Endodermal cell (in vitro differentiated cells): ENCODE data around the gene SLFN11. TPM values are rescaled to one million over a fixed set of nuclear protein-coding genes. Genes with fewer than 3 reads are reported as not detected.

Source experiments
- DNase-seq: peaks from one replicate; pipeline ENCODE4 v3.0.0-alpha.2; 2017
- H3K27ac ChIP-seq: 2 replicates; pipeline ENCODE4 v1.5.1; 2013; ENCODE audit warnings: mild to moderate bottlenecking, low read depth, low read length, moderate library complexity
- H3K27me3 ChIP-seq: 2 replicates; pipeline ENCODE4 v1.6.1; 2013; ENCODE audit warnings: mild to moderate bottlenecking, low read length, moderate library complexity; ENCODE audit not compliant: insufficient read depth, control insufficient read depth, poor library complexity, severe bottlenecking
- H3K36me3 ChIP-seq: 2 replicates; pipeline ENCODE4 v1.7.0; 2013; ENCODE audit warnings: mild to moderate bottlenecking, low read length, moderate library complexity; ENCODE audit not compliant: control insufficient read depth, insufficient read depth
- H3K4me1 ChIP-seq: one replicate; pipeline ENCODE4 v1.7.0; 2013; ENCODE audit warnings: low read length; ENCODE audit not compliant: control insufficient read depth, insufficient read depth
- H3K4me3 ChIP-seq: 2 replicates; pipeline ENCODE4 v1.5.1; 2013; ENCODE audit warnings: mild to moderate bottlenecking, low read length, moderate library complexity
- H3K9ac ChIP-seq: 2 replicates; pipeline ENCODE4 v1.6.1; 2013; ENCODE audit warnings: mild to moderate bottlenecking, low read length, moderate library complexity; ENCODE audit not compliant: poor library complexity, severe bottlenecking; ENCODE audit errors: extremely low read depth
- H3K9me3 ChIP-seq: 2 replicates; pipeline ENCODE4 v1.6.1; 2013; ENCODE audit warnings: mild to moderate bottlenecking, low read length, moderate library complexity; ENCODE audit not compliant: control insufficient read depth
- H3K27ac Mint-ChIP-seq: 2 replicates; pipeline ENCODE4 v1.8.0; 2020; ENCODE audit warnings: mixed read lengths
- H3K27me3 Mint-ChIP-seq: 2 replicates; pipeline ENCODE4 v1.8.0; 2021; ENCODE audit warnings: mild to moderate bottlenecking, mixed read lengths; ENCODE audit not compliant: insufficient read depth
- H3K36me3 Mint-ChIP-seq: 2 replicates; pipeline ENCODE4 v1.8.0; 2020; ENCODE audit warnings: low read depth, mixed read lengths
- H3K4me1 Mint-ChIP-seq: 2 replicates; pipeline ENCODE4 v1.8.0; 2020; ENCODE audit warnings: mixed read lengths
- H3K4me3 Mint-ChIP-seq: 2 replicates; pipeline ENCODE4 v1.8.0; 2020; ENCODE audit warnings: mild to moderate bottlenecking, moderate library complexity, mixed read lengths
- H3K9me3 Mint-ChIP-seq: 2 replicates; pipeline ENCODE4 v1.8.0; 2020; ENCODE audit warnings: mild to moderate bottlenecking, mixed read lengths
- CTCF ChIP-seq: fragments of 200-600 bp; sonication (generic); conservative IDR thresholded peaks from 2 replicates; pipeline ENCODE4 v1.5.0; 2021; ENCODE audit warnings: antibody characterized with exemption, mild to moderate bottlenecking
- WGBS, 2 experiments: methylation state at CpG; one replicate each; pipeline versions ENCODE4 v1.1.5 to v1.1.7; 2013; ENCODE audit warnings: missing lambda C conversion rate in 2 of 2, mixed read lengths in 1 of 2; ENCODE audit not compliant: insufficient coverage in 1 of 2, insufficient read length in 1 of 2; 5-methylcytosine and 5-hydroxymethylcytosine counted together
- total RNA-seq, 2 donors: library from RNA; stranded (reverse); fragmentation: NEBNext Ultra II Directional in 1 of 2; extraction: Animal tissue kit (Norgen Biotek cat#: 25700) in 1 of 2; gene quantifications; 2 replicates in 1 of 2; 3 replicates in 1 of 2; pipeline ENCODE4 v1.2.1, GENCODE V29; 2021

The SLFN11 gene
- total RNA-seq, 2 donors from 2014 or later: 0.31 to 0.71 TPM

GRCh38 chr17:35350493-35350892 lies 22.9 kb downstream of the SLFN11 start:
- peaks cover 4% of the 10 kb centered on the region for H3K27me3 ChIP-seq
- Mint-ChIP-seq H3K36me3 (no peaks in the 10 kb centered on the region), H3K27me3 (peaks cover 32% of the 10 kb centered on the region), H3K4me3 (no peak overlapping the region), H3K9me3 (no peaks in the 10 kb centered on the region), H3K27ac (no peak overlapping the region), H3K4me1 (no peaks in the 10 kb centered on the region)
- no peak for TF ChIP-seq CTCF
- DNase-seq: no peak
- no CpG with 5 or more reads among the region's 1 CpG for WGBS, 2 experiments
- H3K4me3 ChIP-seq: no peak overlapping the region
- no peaks in the 10 kb centered on the region for H3K36me3 ChIP-seq
- H3K27ac ChIP-seq: no peak overlapping the region
- no peak overlapping the region for H3K9ac ChIP-seq
- H3K9me3 ChIP-seq: no peaks in the 10 kb centered on the region
- no peaks in the 10 kb centered on the region for H3K4me1 ChIP-seq

GRCh38 chr17:35345926-35346771 lies 27.3 kb downstream of the SLFN11 start:
- no peaks in the 10 kb centered on the region for H3K4me1 Mint-ChIP-seq
- peaks cover 12% of the 10 kb centered on the region for H3K9me3 Mint-ChIP-seq
- H3K27me3 Mint-ChIP-seq: peaks cover 60% of the 10 kb centered on the region
- Histone ChIP-seq H3K9me3 (peaks cover under 1% of the 10 kb centered on the region), H3K4me3 (no peak overlapping the region), H3K27ac (no peak overlapping the region), H3K9ac (no peak overlapping the region), H3K36me3 (no peaks in the 10 kb centered on the region), H3K4me1 (no peaks in the 10 kb centered on the region), H3K27me3 (peaks cover 16% of the 10 kb centered on the region)
- peak overlapping the region; percentile 66 for H3K4me3 Mint-ChIP-seq
- H3K27ac Mint-ChIP-seq: no peak overlapping the region
- H3K36me3 Mint-ChIP-seq: no peaks in the 10 kb centered on the region
- DNase-seq: peak; percentile 80
- no peak for TF ChIP-seq CTCF
- WGBS, 2 experiments: 63 to 85% methylated on average over 14 to 40 of the region's 40 CpGs

- Mint-ChIP-seq H3K4me3 (peak overlapping the region; percentile 66), H3K9me3 (peaks cover 18% of the 10 kb centered on the region), H3K27me3 (peaks cover 58% of the 10 kb centered on the region), H3K27ac (no peak overlapping the region), H3K36me3 (no peaks in the 10 kb centered on the region), H3K4me1 (no peaks in the 10 kb centered on the region)
- 76 to 88% methylated on average over 18 to 25 of the region's 25 CpGs for WGBS, 2 experiments
- no peaks in the 10 kb centered on the region for H3K4me1 ChIP-seq
- H3K4me3 ChIP-seq: no peak overlapping the region
- no peak overlapping the region for H3K9ac ChIP-seq
- no peaks in the 10 kb centered on the region for H3K36me3 ChIP-seq
- TF ChIP-seq CTCF: no peak
- DNase-seq: peak; percentile 72
- H3K27ac ChIP-seq: no peak overlapping the region
- peaks cover 16% of the 10 kb centered on the region for H3K27me3 ChIP-seq
- H3K9me3 ChIP-seq: peaks cover 4% of the 10 kb centered on the region
Measured at GRCh38 chr17:35345445-35345925, 27.9 kb downstream of the SLFN11 start.
